HG03575 (cell line): ENCODE data around the gene CRKL.
"Not testable (repeated sequence)": the region's sequence is repeated elsewhere in the genome, so short reads cannot be mapped to it uniquely, and the experiment has no call there.

Experiments
- ATAC-seq: cut with Tn5 transposase; IDR thresholded peaks from one replicate; pipeline ENCODE4 v1.9.1; 2021; ENCODE audit not compliant: unreplicated experiment, insufficient number of reproducible peaks, low FRiP score; ENCODE audit errors: extremely low read depth

CRKL gene

GRCh38 chr22:20963201-20964052 lies 46.2 kb downstream of the CRKL start:
- no peak for ATAC-seq

DNA sequence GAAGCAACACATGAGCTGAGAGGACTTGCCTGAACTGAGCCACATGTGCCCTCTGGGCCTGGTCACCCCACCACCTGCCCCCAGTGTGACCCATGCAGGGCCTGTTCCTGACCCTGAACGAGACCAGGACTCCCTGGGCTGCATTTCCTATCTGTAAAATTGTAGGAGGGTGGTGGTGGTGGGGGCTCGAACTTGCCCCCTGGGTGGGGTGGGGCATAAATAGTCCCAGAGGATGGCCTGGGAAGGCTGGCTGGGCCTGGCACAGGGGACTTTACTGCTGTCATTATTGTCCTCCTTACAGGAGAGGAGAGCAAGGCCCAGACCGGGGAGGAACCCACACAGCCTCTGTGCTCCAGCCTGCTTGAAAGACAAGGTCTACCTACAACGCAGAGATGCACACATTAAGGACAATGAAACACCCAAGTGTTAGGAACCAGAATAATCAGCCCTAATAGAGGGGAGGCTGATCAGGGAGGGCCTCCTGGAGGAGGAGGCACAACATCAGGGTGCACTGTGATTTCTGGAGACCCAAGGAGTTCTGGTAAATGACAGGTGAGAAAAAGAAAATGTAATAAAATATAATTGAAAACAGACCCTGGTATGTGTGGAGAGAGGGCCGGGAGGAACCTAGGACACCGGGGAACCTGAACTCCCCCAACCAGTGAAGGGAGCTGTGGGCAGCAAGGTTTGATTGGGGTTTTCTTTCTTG lies 47.0 kb downstream of the CRKL start:
- no peak for ATAC-seq

GRCh38 chr22:20964799-20965103 lies 47.5 kb downstream of the CRKL start:
- ATAC-seq = no peak

DNA sequence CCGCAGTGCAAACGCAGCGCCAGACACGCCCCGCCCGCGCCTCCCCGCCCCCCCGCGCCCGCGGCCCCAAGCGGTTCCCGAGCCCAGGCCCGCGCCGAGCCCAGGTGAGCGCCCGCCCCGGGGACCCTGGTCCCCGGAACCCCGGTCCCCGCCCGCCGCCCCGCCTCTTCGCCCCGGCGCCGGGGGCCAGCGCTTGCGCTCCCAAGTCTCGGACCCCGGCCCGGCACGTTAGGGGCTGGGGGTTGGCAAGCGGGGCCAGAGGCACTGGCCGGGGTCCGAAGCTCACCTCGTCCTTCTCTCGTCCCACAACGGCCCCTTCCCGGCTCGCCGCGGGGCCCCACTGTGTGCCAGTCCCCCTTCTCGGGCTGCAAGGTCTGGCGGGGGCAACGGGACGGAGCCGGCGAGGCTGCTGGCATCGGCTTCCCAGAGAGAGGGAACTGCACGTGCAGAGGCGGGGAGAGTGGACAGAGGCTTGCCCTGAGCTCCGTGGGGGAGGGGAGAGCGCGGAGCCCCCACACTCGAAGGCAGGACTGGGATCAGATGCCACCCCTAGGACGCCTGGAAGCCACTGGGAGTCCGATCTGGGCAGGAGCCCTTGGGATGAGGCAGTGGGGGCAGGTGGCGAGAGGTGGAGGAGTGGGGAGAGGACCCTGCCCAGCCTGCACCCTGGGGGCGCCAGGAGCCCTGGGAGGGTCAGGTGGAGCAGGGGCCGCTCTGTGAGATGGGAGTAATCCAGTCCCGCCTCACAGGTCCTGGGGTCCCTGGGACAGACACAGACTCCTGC lies 48.1 kb downstream of the CRKL start:
- no peak for ATAC-seq

DNA sequence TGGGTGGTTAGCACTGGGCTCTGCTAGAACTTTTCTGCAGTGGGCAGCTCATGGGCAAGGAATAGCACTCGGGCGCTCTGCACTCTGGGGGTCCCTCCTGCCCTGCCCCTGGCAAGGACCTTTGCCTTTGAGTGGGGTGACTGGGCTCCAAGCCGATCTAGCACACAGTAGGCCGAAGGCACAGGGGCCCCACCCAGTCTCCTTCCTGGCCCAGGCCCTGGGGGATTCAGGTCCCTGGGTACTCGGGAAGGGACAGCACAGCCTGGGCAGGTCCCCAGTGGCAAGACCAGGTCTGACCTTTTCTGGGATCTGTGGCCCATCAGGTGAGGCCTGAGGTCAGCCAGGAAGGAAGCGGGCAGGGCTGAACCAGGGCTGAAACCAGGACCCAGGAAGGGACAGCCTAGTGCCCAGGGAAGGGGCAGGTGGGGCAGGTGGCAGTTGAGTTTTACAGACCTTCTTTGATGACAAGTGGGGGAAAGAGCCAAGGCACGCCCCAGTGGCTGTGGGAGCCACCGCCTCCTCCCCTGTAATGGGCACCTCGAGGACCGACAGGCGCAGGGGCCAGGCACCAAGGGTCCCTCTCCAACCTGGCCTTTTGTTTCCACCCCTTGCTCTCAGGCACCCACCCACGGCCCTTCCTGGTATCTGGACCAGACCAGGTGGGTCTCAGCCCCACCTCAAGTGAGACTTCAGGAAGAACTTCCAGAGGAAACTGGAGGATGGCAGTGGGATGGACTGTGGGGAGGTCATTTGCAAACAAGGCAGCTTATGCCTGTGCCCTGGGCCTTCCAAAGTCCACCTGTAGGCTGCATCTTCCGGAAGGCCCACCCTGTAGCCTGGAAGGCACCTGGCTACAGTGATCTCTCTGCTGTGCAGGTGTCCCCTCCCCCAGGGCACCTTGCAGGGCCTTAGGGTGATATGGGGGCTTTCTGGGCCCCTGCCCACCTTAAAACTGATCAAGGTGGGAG lies 49.0 kb downstream of the CRKL start:
- no peak for ATAC-seq

- no peak for ATAC-seq
Measured at GRCh38 chr22:20966883-20967696, 49.9 kb downstream of the CRKL start, which contains the start of gene AIFM3. TSS of gene AIFM3 (plus strand) at chr22:20967255. CDS start at chr22:20967945, 690 bp downstream.

DNA sequence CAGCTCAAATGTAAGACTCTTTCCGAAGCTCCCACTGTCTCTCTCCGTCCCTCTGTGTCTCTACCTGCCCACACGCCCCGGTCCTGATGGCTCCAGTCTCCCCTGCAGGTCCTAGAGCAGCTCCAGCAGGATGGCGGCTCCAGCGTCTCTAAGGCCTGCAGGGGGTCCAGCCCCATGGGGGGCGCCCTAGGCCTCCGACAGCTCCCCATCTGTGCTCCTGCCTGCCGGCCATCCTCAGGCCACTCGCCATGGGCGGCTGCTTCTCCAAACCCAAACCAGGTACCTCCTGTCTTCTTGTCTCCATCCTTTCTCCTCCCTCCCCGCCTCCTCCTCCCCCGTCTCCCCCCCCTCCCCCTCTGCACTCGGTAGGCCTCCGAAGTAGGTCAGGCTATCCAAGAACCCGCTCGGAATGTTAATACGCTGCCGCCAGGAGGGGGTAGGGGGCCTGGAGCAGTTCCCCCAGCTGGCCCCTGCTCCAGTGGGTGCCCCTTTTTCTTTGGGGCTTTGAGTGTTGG lies 50.5 kb downstream of the CRKL start:
- no peak for ATAC-seq

DNA sequence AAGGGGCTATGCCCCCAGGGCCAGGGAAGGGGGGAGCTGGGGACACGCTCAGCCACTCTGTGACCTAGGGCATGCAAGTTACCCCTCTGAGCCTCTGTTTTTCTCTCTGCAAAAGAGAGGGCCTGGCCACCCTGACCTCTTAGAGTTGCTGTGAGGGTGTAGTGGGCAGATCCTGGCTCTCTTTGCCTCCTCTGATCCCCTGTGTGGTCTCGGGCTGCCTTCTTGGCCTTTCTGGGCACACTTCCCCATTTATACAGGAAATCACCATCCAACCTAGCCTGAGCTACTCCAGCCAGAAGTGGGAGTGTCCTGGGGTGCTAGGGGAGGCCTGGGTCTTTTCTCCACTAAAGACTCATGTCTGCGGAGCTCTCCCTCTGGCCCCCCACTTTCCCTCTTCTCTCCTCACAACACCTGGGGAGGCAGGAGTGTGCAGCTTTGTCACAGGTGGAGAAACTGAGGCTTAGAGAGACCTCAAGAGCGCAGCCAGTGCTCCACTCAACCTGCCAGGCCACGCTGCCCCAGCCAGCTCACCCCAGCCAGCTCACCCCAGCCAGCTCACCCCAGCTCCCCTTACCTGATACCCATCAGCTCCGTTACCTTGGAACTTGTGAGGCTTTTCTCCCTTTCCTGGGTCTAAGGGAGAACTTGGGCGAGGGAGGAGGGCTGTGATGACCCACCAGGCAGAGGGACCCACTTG lies 51.2 kb downstream of the CRKL start:
- ATAC-seq = no peak

DNA sequence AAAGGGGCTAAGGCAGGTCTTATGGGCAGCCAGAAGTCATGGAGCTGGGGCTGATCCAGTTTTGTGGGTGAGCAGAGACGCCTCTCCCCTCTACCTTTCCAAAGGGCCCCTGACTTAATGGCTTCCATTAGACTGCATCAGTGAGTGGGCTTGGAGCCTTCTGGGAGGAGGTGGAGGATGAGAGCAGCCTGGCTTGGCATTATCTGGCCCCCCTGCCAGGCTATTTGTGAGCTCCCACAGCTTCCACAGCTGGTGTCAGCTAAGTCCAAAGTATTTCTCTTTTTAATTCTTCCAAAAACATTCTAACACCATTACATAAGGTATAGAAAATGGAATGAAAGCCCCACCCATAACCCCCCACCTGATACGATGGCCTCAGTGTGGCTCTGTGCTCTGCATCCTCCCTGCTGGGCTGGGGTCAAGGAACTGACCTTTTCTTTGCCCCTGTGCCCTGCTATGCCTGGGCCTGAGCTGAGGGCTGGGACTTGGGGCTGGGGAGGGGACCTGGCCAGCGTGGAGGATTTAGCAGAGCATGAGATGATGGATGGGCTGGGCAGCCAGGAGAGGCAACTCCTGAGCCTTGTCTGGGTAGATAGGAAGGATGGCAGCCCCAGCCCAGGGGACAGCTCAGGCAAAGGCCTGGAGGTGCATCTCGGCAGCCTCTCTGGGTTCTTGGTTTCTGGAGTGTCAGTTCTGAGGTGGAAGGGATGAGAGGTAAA lies 53.9 kb downstream of the CRKL start:
- no peak for ATAC-seq

DNA sequence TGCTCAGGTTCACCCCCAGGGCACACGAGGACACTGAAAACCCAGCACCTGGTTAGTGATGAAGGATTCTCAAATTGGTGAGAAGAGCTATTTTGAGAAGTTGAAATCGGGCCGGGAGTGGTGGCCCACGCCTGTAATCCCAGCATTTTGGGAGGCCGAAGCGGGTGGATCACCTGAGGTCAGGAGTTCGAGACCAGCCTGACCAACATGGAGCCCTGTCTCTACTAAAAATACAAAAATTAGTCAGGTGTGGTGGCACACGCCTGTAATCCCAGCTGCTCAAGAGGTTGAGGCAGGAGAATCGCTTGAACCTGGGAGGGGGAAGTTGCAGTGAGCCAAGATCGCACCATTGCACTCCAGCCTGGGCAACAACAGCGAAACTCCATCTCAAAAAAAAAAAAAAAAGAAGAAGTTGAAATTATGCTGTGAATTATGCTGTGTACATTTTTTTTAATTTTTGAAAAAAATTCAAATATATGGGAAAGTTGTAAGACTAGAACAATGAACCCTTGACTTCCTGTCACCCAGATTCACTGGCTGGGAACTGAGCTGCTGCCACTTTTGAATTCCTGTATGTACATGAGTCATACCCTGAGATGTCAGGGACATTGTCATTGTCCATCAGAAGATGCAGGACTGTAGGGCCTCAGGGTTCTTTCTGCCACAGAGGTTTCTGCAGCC lies 54.9 kb downstream of the CRKL start:
- ATAC-seq = not testable (repeated sequence)

GRCh38 chr22:20972933-20973577 lies 55.8 kb downstream of the CRKL start:
- no peak for ATAC-seq

DNA sequence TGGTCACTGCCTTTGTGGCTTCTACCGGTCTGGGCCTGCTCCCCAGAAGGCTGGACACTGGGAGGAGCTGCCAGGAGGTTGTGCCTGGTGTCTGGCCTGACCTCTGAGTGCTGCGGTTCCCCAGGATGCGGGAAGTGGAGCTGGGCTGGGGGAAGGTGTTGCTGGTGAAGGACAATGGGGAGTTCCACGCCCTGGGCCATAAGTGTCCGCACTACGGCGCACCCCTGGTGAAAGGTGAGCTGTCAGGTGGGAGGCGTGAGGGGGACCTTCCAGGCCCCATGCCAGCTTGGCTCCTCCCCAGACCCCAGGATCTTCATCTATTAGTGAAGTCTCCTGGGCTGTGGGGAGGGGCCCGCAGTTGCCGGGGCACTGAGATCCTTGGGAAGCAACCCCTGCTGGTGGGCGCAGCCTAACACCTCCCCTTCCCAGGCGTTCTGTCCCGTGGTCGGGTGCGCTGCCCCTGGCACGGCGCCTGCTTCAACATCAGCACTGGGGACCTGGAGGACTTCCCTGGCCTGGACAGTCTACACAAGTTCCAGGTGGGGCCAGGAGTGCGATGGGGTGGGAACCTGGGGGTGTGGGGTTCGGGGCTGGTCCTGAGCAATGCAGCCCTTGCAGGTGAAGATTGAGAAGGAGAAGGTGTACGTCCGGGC lies 56.6 kb downstream of the CRKL start:
- ATAC-seq = no peak

GRCh38 chr22:20974336-20974955 lies 57.2 kb downstream of the CRKL start:
- ATAC-seq = no peak

DNA sequence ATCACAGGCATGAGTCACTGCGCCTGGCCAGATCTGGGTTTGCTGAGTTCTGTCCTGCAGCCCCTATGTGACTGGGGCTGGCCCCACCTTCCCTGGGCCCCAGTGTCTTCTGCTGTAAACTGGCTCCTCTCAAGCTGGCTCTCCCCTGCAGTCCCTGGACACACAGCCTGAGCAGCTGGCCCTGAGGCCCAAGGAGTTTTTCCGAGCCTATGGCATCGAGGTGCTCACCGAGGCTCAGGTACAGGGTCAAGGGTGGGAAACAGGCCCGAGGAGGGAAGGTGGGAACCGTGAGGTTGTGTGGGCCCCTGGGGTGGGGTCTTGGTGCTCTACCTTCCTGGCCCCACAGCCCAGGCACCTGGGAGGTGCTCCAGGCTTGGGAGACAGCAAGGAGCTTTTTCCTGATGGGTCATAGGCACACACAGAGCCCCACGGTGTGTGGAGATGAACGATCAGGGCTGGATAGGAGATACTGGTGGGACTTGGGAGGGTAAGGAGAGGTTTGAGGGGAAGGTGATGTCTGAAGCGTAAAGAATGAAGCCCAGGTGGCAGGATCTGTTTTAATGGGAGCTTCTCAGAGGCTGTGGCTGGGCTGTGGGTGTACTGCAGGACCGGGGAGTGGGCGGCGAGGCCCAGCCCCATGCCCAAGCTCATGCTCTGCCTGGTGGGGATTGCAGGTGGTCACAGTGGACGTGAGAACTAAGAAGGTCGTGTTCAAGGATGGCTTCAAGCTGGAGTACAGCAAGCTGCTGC lies 58.5 kb downstream of the CRKL start:
- ATAC-seq = no peak
